ENCODE results near the gene TPP1. TPM values are rescaled to one million over a fixed set of nuclear protein-coding genes. Genes with fewer than 3 reads are reported as not detected.

Gene TPP1
- polyA plus RNA-seq, 1 donor (not counting 4 experiments of a cell fraction or from before 2014, with no cell fraction given): 55.3 TPM

GRCh38 chr11:6615882-6616585 is 3.2 kb downstream of the TPP1 start:
- dilution Hi-C loops (cut with MboI; ENCODE audit: extremely low pct_ligation_motif_present, low sequenced_read_pairs): no loop called here

DNA sequence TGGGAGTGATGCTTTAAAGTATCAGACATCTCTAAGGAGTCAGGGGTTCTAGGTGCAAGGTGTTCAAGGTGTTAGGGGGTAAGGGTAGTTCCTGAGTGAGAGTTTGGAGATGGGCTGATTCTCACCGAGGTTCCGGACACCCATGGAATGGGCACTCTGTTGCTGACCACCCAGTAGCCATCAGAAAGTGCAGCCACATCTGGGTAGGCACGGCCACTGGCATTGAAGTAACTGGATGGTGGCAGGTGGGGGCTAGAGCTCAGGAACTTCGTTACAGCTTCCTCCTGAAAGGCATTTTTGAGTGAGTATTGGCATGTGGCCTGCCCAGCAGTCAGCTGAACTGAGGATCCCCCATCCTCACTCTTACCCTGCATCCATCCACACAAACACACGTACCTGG is 4.2 kb downstream of the TPP1 start:
- Histone ChIP-seq H2AFZ (ENCODE audit: control insufficient read depth, low read length) (no peak overlapping the region), H3K9me3 (ENCODE audit: control insufficient read depth, low read depth, low read length) (no peaks in the 10 kb centered on the region), H3K27ac (ENCODE audit: control insufficient read depth, insufficient read depth, low read length) (no peak overlapping the region), H3K9ac (ENCODE audit: control insufficient read depth, extremely low read depth, insufficient read depth, low read length) (no peak overlapping the region), H3K4me1 (ENCODE audit: control insufficient read depth, extremely low read depth, insufficient read depth, low read length) (peaks cover 25% of the 10 kb centered on the region), H3K4me3 (ENCODE audit: control insufficient read depth in 2 of 3, extremely low read depth in 1 of 3, insufficient read depth in 2 of 3, low read depth in 1 of 3, low read length in 3 of 3) (no peak overlapping the region), H3K9me1 (ENCODE audit: control insufficient read depth, extremely low read depth, insufficient read depth, low read length) (no peaks in the 10 kb centered on the region), H4K20me1 (ENCODE audit: control insufficient read depth, extremely low read depth, insufficient read depth, low read length) (no peaks in the 10 kb centered on the region), H3K4me2 (ENCODE audit: control insufficient read depth, extremely low read depth, insufficient read depth, low read depth, low read length) (no peak overlapping the region), H3K27me3 (ENCODE audit: control insufficient read depth, extremely low read depth, insufficient read depth, low read length) (no peaks in the 10 kb centered on the region), H3K36me3 (ENCODE audit: control insufficient read depth in 2 of 2, extremely low read depth in 1 of 2, insufficient read depth in 2 of 2, low read length in 2 of 2) (peaks cover 29 to 36% of the 10 kb centered on the region in 2 experiments), H3K79me2 (ENCODE audit: control insufficient read depth, insufficient read depth, low read length) (peaks cover 17% of the 10 kb centered on the region)
- TF ChIP-seq EZH2 (IDR thresholded peaks at IDR 0.05; ENCODE audit: low read length): no peak
- TF ChIP-seq, protein P1, sequence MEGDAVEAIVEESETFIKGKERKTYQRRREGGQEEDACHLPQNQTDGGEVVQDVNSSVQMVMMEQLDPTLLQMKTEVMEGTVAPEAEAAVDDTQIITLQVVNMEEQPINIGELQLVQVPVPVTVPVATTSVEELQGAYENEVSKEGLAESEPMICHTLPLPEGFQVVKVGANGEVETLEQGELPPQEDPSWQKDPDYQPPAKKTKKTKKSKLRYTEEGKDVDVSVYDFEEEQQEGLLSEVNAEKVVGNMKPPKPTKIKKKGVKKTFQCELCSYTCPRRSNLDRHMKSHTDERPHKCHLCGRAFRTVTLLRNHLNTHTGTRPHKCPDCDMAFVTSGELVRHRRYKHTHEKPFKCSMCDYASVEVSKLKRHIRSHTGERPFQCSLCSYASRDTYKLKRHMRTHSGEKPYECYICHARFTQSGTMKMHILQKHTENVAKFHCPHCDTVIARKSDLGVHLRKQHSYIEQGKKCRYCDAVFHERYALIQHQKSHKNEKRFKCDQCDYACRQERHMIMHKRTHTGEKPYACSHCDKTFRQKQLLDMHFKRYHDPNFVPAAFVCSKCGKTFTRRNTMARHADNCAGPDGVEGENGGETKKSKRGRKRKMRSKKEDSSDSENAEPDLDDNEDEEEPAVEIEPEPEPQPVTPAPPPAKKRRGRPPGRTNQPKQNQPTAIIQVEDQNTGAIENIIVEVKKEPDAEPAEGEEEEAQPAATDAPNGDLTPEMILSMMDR (optimal IDR thresholded peaks at IDR 0.05 in 1 of 3, IDR thresholded peaks at IDR 0.05 in 1 of 3, conservative IDR thresholded peaks at IDR 0.05 in 1 of 3; ENCODE audit: extremely low read depth in 1 of 3, insufficient read depth in 2 of 3, low read length in 3 of 3): no peak
- DNase-seq (ENCODE audit: low read depth, low spot score) (no peak), FAIRE-seq (no peak)
- dilution Hi-C loops (cut with MboI; ENCODE audit: extremely low pct_ligation_motif_present, low sequenced_read_pairs): no loop called here

More at GRCh38 chr11:6615882-6616585, 3.2 kb downstream of the TPP1 start:
- Histone ChIP-seq H3K4me1 (ENCODE audit: control insufficient read depth, extremely low read depth, insufficient read depth, low read length) (peaks cover 23% of the 10 kb centered on the region), H3K27ac (ENCODE audit: control insufficient read depth, insufficient read depth, low read length) (no peak overlapping the region), H3K9me1 (ENCODE audit: control insufficient read depth, extremely low read depth, insufficient read depth, low read length) (no peaks in the 10 kb centered on the region), H2AFZ (ENCODE audit: control insufficient read depth, low read length) (no peak overlapping the region), H3K4me2 (ENCODE audit: control insufficient read depth, extremely low read depth, insufficient read depth, low read depth, low read length) (no peak overlapping the region), H3K27me3 (ENCODE audit: control insufficient read depth, extremely low read depth, insufficient read depth, low read length) (no peaks in the 10 kb centered on the region), H3K9ac (ENCODE audit: control insufficient read depth, extremely low read depth, insufficient read depth, low read length) (no peak overlapping the region), H4K20me1 (ENCODE audit: control insufficient read depth, extremely low read depth, insufficient read depth, low read length) (no peaks in the 10 kb centered on the region), H3K36me3 (ENCODE audit: control insufficient read depth in 2 of 2, extremely low read depth in 1 of 2, insufficient read depth in 2 of 2, low read length in 2 of 2) (peaks cover 24 to 26% of the 10 kb centered on the region in 2 experiments), H3K9me3 (ENCODE audit: control insufficient read depth, low read depth, low read length) (no peaks in the 10 kb centered on the region), H3K4me3 (ENCODE audit: control insufficient read depth in 2 of 3, extremely low read depth in 1 of 3, insufficient read depth in 2 of 3, low read depth in 1 of 3, low read length in 3 of 3) (no peak overlapping the region), H3K79me2 (ENCODE audit: control insufficient read depth, insufficient read depth, low read length) (peaks cover 10% of the 10 kb centered on the region)
- FAIRE-seq (no peak), DNase-seq (ENCODE audit: low read depth, low spot score) (no peak)
- TF ChIP-seq EZH2 (IDR thresholded peaks at IDR 0.05; ENCODE audit: low read length): no peak
- TF ChIP-seq, protein P1 (optimal IDR thresholded peaks at IDR 0.05 in 1 of 3, IDR thresholded peaks at IDR 0.05 in 1 of 3, conservative IDR thresholded peaks at IDR 0.05 in 1 of 3; ENCODE audit: extremely low read depth in 1 of 3, insufficient read depth in 2 of 3, low read length in 3 of 3): no peak

All from keratinocyte (primary cell).